ENCODE data around the gene USP4. TPM values are rescaled to one million over a fixed set of nuclear protein-coding genes. Genes with fewer than 3 reads are reported as not detected.
A peak's percentile ranks its signal among the peaks of the same experiment; 100 is the strongest.

Gene USP4
- total RNA-seq, 4 donors from 2014 or later: 8.1 to 29.6 (median 19.3) TPM

- Histone ChIP-seq H3K27me3 (no peaks in the 10 kb centered on the region), H3K4me1 (peaks cover 16 to 31% (median 20%) of the 10 kb centered on the region in 3 donors), H3K4me3 (no peak overlapping the region), H3K9me3 (no peaks in the 10 kb centered on the region), H3K27ac (peak overlapping the region; percentile 76 to 87 (median 80)), H3K36me3 (peaks cover 47 to 98% (median 69%) of the 10 kb centered on the region in 3 donors)
- no peak for DNase-seq
- 43 to 47% methylated on average over 2 of the region's 2 CpGs for WGBS, 2 donors
- intact Hi-C loops (cut with DNase I): no loop called here
- TF ChIP-seq CTCF (IDR thresholded peaks at IDR 0.05) (no peak), POLR2A (IDR thresholded peaks at IDR 0.05) (no peak)
Measured at GRCh38 chr3:49296781-49297411, 43.0 kb downstream of the USP4 start.

- intact Hi-C loops (cut with DNase I): no loop called here
- Histone ChIP-seq H3K4me3 (no peak overlapping the region), H3K9me3 (no peaks in the 10 kb centered on the region), H3K27me3 (no peaks in the 10 kb centered on the region), H3K4me1 (peaks cover 16 to 31% (median 20%) of the 10 kb centered on the region in 3 donors), H3K27ac (peak overlapping the region in 1 of 4 donors; percentile 76), H3K36me3 (peaks cover 44 to 98% (median 68%) of the 10 kb centered on the region in 3 donors)
- TF ChIP-seq POLR2A (IDR thresholded peaks at IDR 0.05) (no peak), CTCF (IDR thresholded peaks at IDR 0.05) (peak in 5 of 6 experiments; percentile 30 to 60 (median 49))
- no peak for DNase-seq
- WGBS, 2 donors: 81 to 86% methylated on average over 9 to 11 of the region's 11 CpGs
Measured at GRCh38 chr3:49295489-49296058, 44.3 kb downstream of the USP4 start.

- intact Hi-C loops (cut with DNase I): no loop called here
- TF ChIP-seq CTCF (IDR thresholded peaks at IDR 0.05): no peak
- TF ChIP-seq POLR2A (IDR thresholded peaks at IDR 0.05): no peak
- DNase-seq: no peak
- peaks cover 16 to 31% (median 20%) of the 10 kb centered on the region in 3 donors for H3K4me1 ChIP-seq
- H3K36me3 ChIP-seq: peaks cover 36 to 98% (median 72%) of the 10 kb centered on the region in 3 donors
- no peaks in the 10 kb centered on the region for H3K27me3 ChIP-seq
- no peak overlapping the region for H3K4me3 ChIP-seq
- WGBS, 2 donors: 58 to 94% methylated on average over 3 to 8 of the region's 8 CpGs
- no peaks in the 10 kb centered on the region for H3K9me3 ChIP-seq
- H3K27ac ChIP-seq: peak overlapping the region in 1 of 4 donors; percentile 2
Measured at GRCh38 chr3:49294343-49294742, 45.5 kb downstream of the USP4 start.

- H3K4me1 ChIP-seq: peaks cover 0 to 10% (median 10%) of the 10 kb centered on the region in 3 donors
- no peak overlapping the region for H3K4me3 ChIP-seq
- H3K27ac ChIP-seq: no peak overlapping the region
- DNase-seq: no peak
- peaks cover 44 to 100% (median 63%) of the 10 kb centered on the region in 3 donors for H3K36me3 ChIP-seq
- no peaks in the 10 kb centered on the region for H3K27me3 ChIP-seq
- intact Hi-C loops (cut with DNase I): no loop called here
- TF ChIP-seq CTCF (IDR thresholded peaks at IDR 0.05) (no peak), POLR2A (IDR thresholded peaks at IDR 0.05) (no peak)
- 94 to 100% methylated on average over 4 to 6 of the region's 6 CpGs for WGBS, 2 donors
- no peaks in the 10 kb centered on the region for H3K9me3 ChIP-seq
Measured at GRCh38 chr3:49283997-49284396, 55.9 kb downstream of the USP4 start.

- no peak for TF ChIP-seq POLR2A (IDR thresholded peaks at IDR 0.05)
- no peak for TF ChIP-seq CTCF (IDR thresholded peaks at IDR 0.05)
- peaks cover 14 to 68% (median 21%) of the 10 kb centered on the region in 3 donors for H3K36me3 ChIP-seq
- H3K4me3 ChIP-seq: no peak overlapping the region
- intact Hi-C loops (cut with DNase I): loop anchor here (10.0 kb wide), 1 partner anchor 105 kb away; the partner anchor contains the start of gene KLHDC8B
- DNase-seq: no peak
- peaks cover 3 to 45% (median 33%) of the 10 kb centered on the region in 3 donors for H3K4me1 ChIP-seq
- H3K27me3 ChIP-seq: no peaks in the 10 kb centered on the region
- H3K27ac ChIP-seq: peak overlapping the region; percentile 37 to 97 (median 86)
- H3K9me3 ChIP-seq: no peaks in the 10 kb centered on the region
Measured at GRCh38 chr3:49279376-49279775, 60.5 kb downstream of the USP4 start.

Measured in esophagus squamous epithelium (tissue), 5 donors.